B cell (primary cell): ENCODE results near the gene APLF. TPM values are rescaled to one million over a fixed set of nuclear protein-coding genes. Genes with fewer than 3 reads are reported as not detected.

ENCODE experiments used
- ATAC-seq: fragments of 200-7000 bp; cut with Tn5 transposase; one replicate; pipeline ENCODE4 v1.10.0; 2021; ENCODE audit warnings: low read depth, mild to moderate bottlenecking, moderate number of reproducible peaks, moderate library complexity
- CTCF ChIA-PET: fragments of 350-600 bp; sonication (Branson Sonifier 250); formaldehyde crosslinking; loops from one replicate; lab custom pipeline; 2021; ENCODE audit warnings: antibody characterized with exemption, inconsistent platforms; lab: Charles Lee
- POLR2A ChIA-PET: fragments of 350-600 bp; sonication (Branson Sonifier 250); formaldehyde crosslinking; loops from one replicate; lab custom pipeline; 2021; ENCODE audit warnings: antibody characterized with exemption; lab: Charles Lee
- DNase-seq: peaks from one replicate; pipeline ENCODE4 v3.0.0; 2013
- H2AFZ ChIP-seq: 2 replicates; pipeline ENCODE4 v1.6.1; 2012; ENCODE audit warnings: mild to moderate bottlenecking, low read depth, low read length; ENCODE audit not compliant: insufficient read depth, poor library complexity, severe bottlenecking
- H3K27ac ChIP-seq, 2 donors: 1 replicate in 1 of 2; 2 replicates in 1 of 2; pipeline ENCODE4 v1.5.1; 2012 to 2013; ENCODE audit warnings: low read length in 2 of 2, mild to moderate bottlenecking in 2 of 2, moderate library complexity in 1 of 2
- H3K27me3 ChIP-seq, 4 experiments: fragments of 200-600 bp in 1 of 4; sonication (generic) in 1 of 4; replicated peaks in 1 of 4; 1 replicate in 2 of 4; 2 replicates in 2 of 4; pipeline versions ENCODE4 v1.6.1 to v1.7.0; 2013 to 2016; ENCODE audit warnings: low read length in 3 of 4, mild to moderate bottlenecking in 2 of 4, mixed read lengths in 1 of 4, moderate library complexity in 1 of 4; ENCODE audit not compliant: insufficient read depth in 4 of 4, control insufficient read depth in 3 of 4; ENCODE audit errors: control extremely low read depth in 1 of 4
- H3K36me3 ChIP-seq, 2 experiments: replicated peaks in 1 of 2; 1 replicate in 1 of 2; 2 replicates in 1 of 2; pipeline versions ENCODE4 v1.6.1 to v1.7.1; 2013; ENCODE audit warnings: low read length in 1 of 2; ENCODE audit not compliant: insufficient read depth in 2 of 2, control insufficient read depth in 1 of 2; ENCODE audit errors: control extremely low read depth in 1 of 2, extremely low read depth in 1 of 2
- H3K4me1 ChIP-seq, 2 donors: fragments of 200-600 bp in 1 of 2; sonication (generic) in 1 of 2; 1 replicate in 1 of 2; 2 replicates in 1 of 2; pipeline versions ENCODE4 v1.5.1 to v1.6.1; 2013 to 2017; ENCODE audit warnings: low read length in 2 of 2; ENCODE audit not compliant: control insufficient read depth in 2 of 2, insufficient read depth in 2 of 2
- H3K4me2 ChIP-seq: replicated peaks from 2 replicates; pipeline ENCODE3; 2012; ENCODE audit warnings: mild to moderate bottlenecking, low read depth, low read length; ENCODE audit not compliant: poor library complexity, severe bottlenecking
- H3K4me3 ChIP-seq, 5 experiments: fragments of 200-600 bp in 1 of 5; sonication (generic) in 1 of 5; 1 replicate in 3 of 5; 2 replicates in 2 of 5; pipeline versions ENCODE4 v1.5.1 to v1.7.0; 2011 to 2016; ENCODE audit warnings: low read length in 4 of 5, mild to moderate bottlenecking in 4 of 5, low read depth in 2 of 5, control low read depth in 1 of 5, moderate library complexity in 1 of 5; ENCODE audit not compliant: insufficient read depth in 1 of 5; ENCODE audit errors: control extremely low read depth in 1 of 5, extremely low read depth in 1 of 5
- H3K79me2 ChIP-seq: fragments of 200-600 bp; sonication (generic); one replicate; pipeline ENCODE4 v1.6.0; 2016; ENCODE audit warnings: low read length; ENCODE audit not compliant: control insufficient read depth, insufficient read depth
- H3K9ac ChIP-seq: fragments of 200-600 bp; sonication (generic); 2 replicates; pipeline ENCODE4 v1.6.1; 2017; ENCODE audit warnings: mild to moderate bottlenecking, low read length, moderate library complexity
- H3K9me3 ChIP-seq, 3 donors: one replicate each; pipeline versions ENCODE4 v1.6.1 to v1.7.1; 2013; ENCODE audit warnings: low read length in 2 of 3; ENCODE audit not compliant: control insufficient read depth in 2 of 3, insufficient read depth in 1 of 3; ENCODE audit errors: control extremely low read depth in 1 of 3
- H4K20me1 ChIP-seq: 2 replicates; pipeline ENCODE4 v1.6.0; 2012; ENCODE audit warnings: mild to moderate bottlenecking, low read length; ENCODE audit not compliant: insufficient read depth, control insufficient read depth, poor library complexity, severe bottlenecking
- H3K27ac Mint-ChIP-seq: one replicate; pipeline ENCODE4 v1.8.0; 2021; ENCODE audit warnings: mixed read lengths
- H3K27me3 Mint-ChIP-seq: one replicate; pipeline ENCODE4 v1.8.0; 2021; ENCODE audit warnings: mixed read lengths
- H3K4me1 Mint-ChIP-seq: one replicate; pipeline ENCODE4 v1.8.0; 2021; ENCODE audit warnings: mixed read lengths
- H3K4me3 Mint-ChIP-seq: one replicate; pipeline ENCODE4 v1.8.0; 2021; ENCODE audit warnings: mixed read lengths
- H3K9me3 Mint-ChIP-seq: one replicate; pipeline ENCODE4 v1.8.0; 2022; ENCODE audit warnings: mixed read lengths; ENCODE audit not compliant: insufficient read depth
- CTCF ChIP-seq: fragments of 200-600 bp; IDR thresholded peaks from one replicate; pipeline ENCODE4 v1.8.0; 2022; ENCODE audit warnings: antibody characterized with exemption, mild to moderate bottlenecking
- EZH2 ChIP-seq: IDR thresholded peaks from 2 replicates; pipeline ENCODE4 v1.6.1; 2012; ENCODE audit warnings: borderline replicate concordance, low read depth, mild to moderate bottlenecking, moderate library complexity, low read length; ENCODE audit not compliant: insufficient read depth, poor library complexity, severe bottlenecking
- WGBS: methylation state at CpG from one replicate; pipeline ENCODE4 v1.1.5; 2013; ENCODE audit warnings: missing lambda C conversion rate; ENCODE audit not compliant: insufficient coverage; 5-methylcytosine and 5-hydroxymethylcytosine counted together
- intact Hi-C: fragments of 100-400 bp; cut with micrococcal nuclease; formaldehyde crosslinking; loops from one replicate; pipeline ENCODE4 v1.10.0; 2022
- polyA plus RNA-seq: library from polyadenylated mRNA; depleted of rRNA; stranded (reverse); fragments of >200 nt; gene quantifications from 2 replicates; pipeline ENCODE4 v1.2.3, GENCODE V29; 2012
- total RNA-seq, 2 donors: library from RNA; stranded (reverse); fragments of 120-200 nt in 1 of 2; gene quantifications; 1 replicate in 1 of 2; 2 replicates in 1 of 2; pipeline versions ENCODE4 v1.2.3 to v1.2.4, GENCODE V29; 2013 to 2022

APLF gene
- total and polyA plus RNA-seq, 2 donors (not counting 1 experiment from before 2014, with no cell fraction given): 1.3 to 6.3 TPM

GRCh38 chr2:68603059-68603458 is 135.7 kb downstream of the APLF start:
- Histone ChIP-seq H3K27ac (no peak overlapping the region), H2AFZ (no peak overlapping the region), H3K4me1 (no peaks in the 10 kb centered on the region), H3K9ac (no peak overlapping the region), H3K27me3 (no peaks in the 10 kb centered on the region), H3K79me2 (no peaks in the 10 kb centered on the region), H3K9me3 (peaks cover 0 to 9% (median 5%) of the 10 kb centered on the region in 3 donors), H3K4me2 (no peak overlapping the region), H4K20me1 (no peaks in the 10 kb centered on the region), H3K36me3 (no peaks in the 10 kb centered on the region), H3K4me3 (no peak overlapping the region)
- no peak for ATAC-seq
- WGBS: no CpG with 5 or more reads among the region's 1 CpG
- CTCF ChIA-PET: no interaction called here
- intact Hi-C loops: no loop called here
- Mint-ChIP-seq H3K4me3 (no peak overlapping the region), H3K27ac (no peak overlapping the region), H3K27me3 (no peaks in the 10 kb centered on the region), H3K4me1 (no peaks in the 10 kb centered on the region), H3K9me3 (peaks cover 5% of the 10 kb centered on the region)
- no peak for TF ChIP-seq CTCF
- no peak for TF ChIP-seq EZH2
- POLR2A ChIA-PET: no interaction called here
- DNase-seq: no peak

GRCh38 chr2:68604077-68604476 is 136.7 kb downstream of the APLF start:
- Histone ChIP-seq H3K4me2 (no peak overlapping the region), H3K9me3 (peaks cover 0 to 9% (median 5%) of the 10 kb centered on the region in 3 donors), H3K9ac (no peak overlapping the region), H3K27me3 (no peaks in the 10 kb centered on the region), H2AFZ (no peak overlapping the region), H3K27ac (no peak overlapping the region), H3K79me2 (no peaks in the 10 kb centered on the region), H3K4me1 (no peaks in the 10 kb centered on the region), H3K36me3 (no peaks in the 10 kb centered on the region), H3K4me3 (no peak overlapping the region), H4K20me1 (no peaks in the 10 kb centered on the region)
- Mint-ChIP-seq H3K27ac (no peak overlapping the region), H3K4me1 (no peaks in the 10 kb centered on the region), H3K27me3 (no peaks in the 10 kb centered on the region), H3K9me3 (peaks cover 5% of the 10 kb centered on the region), H3K4me3 (no peak overlapping the region)
- DNase-seq (no peak), ATAC-seq (no peak)
- TF ChIP-seq EZH2 (no peak), CTCF (no peak)
- ChIA-PET CTCF (interaction anchor here (0.8 kb wide), 1 partner anchor 9 kb away, joined by 4 read pairs; no protein-coding TSS in a partner anchor), POLR2A (no interaction called here)
- intact Hi-C loops: no loop called here
- 100% methylated on average over 1 of the region's 3 CpGs for WGBS
